C4-2B (cell line): ENCODE measurements around the gene ITSN1.

Source experiments
- ZFX ChIP-seq: fragments of 450-650 bp; IDR thresholded peaks from 2 replicates; pipeline ENCODE4 v1.6.1; 2017
- TF ChIP-seq, protein P1 (sequence below): fragments of 450-650 bp; conservative IDR thresholded peaks from 2 replicates; pipeline ENCODE4 v1.5.1; 2017; ENCODE audit warnings: mild to moderate bottlenecking

- TF ChIP-seq, protein P1, sequence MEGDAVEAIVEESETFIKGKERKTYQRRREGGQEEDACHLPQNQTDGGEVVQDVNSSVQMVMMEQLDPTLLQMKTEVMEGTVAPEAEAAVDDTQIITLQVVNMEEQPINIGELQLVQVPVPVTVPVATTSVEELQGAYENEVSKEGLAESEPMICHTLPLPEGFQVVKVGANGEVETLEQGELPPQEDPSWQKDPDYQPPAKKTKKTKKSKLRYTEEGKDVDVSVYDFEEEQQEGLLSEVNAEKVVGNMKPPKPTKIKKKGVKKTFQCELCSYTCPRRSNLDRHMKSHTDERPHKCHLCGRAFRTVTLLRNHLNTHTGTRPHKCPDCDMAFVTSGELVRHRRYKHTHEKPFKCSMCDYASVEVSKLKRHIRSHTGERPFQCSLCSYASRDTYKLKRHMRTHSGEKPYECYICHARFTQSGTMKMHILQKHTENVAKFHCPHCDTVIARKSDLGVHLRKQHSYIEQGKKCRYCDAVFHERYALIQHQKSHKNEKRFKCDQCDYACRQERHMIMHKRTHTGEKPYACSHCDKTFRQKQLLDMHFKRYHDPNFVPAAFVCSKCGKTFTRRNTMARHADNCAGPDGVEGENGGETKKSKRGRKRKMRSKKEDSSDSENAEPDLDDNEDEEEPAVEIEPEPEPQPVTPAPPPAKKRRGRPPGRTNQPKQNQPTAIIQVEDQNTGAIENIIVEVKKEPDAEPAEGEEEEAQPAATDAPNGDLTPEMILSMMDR, result no peak
- TF ChIP-seq ZFX, result no peak
Measured at GRCh38 chr21:33688353-33688752, 46.1 kb downstream of the ITSN1 start.
